ENCODE results near the gene ZNF740. TPM values are rescaled to one million over a fixed set of nuclear protein-coding genes. Genes with fewer than 3 reads are reported as not detected.

Gene ZNF740
- total RNA-seq, 1 experiment from 2014 or later: 41.2 TPM

- no peaks in the 10 kb centered on the region for H4K20me1 ChIP-seq (ENCODE audit: control insufficient read depth, insufficient read depth, insufficient read length)
- Mint-ChIP-seq H3K4me1 (peaks cover 48 to 49% of the 10 kb centered on the region in 2 experiments), H3K27me3 (ENCODE audit: low read depth) (peaks cover 6% of the 10 kb centered on the region), H3K9me3 (no peaks in the 10 kb centered on the region; a peak in 2 of 5 replicates), H3K36me3 (ENCODE audit: insufficient read depth in 1 of 3, low read depth in 3 of 3) (peaks cover 20 to 59% (median 58%) of the 10 kb centered on the region in 3 experiments; a peak in 6 of 7 replicates), H3K4me3 (peak overlapping the region in 1 of 2 experiments; percentile 25; a peak in 1 of 5 replicates), H3K27ac (no peak overlapping the region)
- H3K79me1 ChIP-seq (ENCODE audit: insufficient read depth, low read depth, low read length, poor library complexity, severe bottlenecking): no peaks in the 10 kb centered on the region
- no peak overlapping the region for H2AK5ac ChIP-seq (ENCODE audit: insufficient read length, low read length)
- H4K8ac ChIP-seq (replicated peaks; ENCODE audit: insufficient read length, low read depth, low read length): no peak overlapping the region
- no peak overlapping the region for H3K18ac ChIP-seq (ENCODE audit: insufficient read length, low read depth, low read length)
- H2BK5ac ChIP-seq (ENCODE audit: insufficient read length, low read length): no peak overlapping the region
- no peak overlapping the region for H2BK20ac ChIP-seq (ENCODE audit: low read depth, low read length, poor library complexity, severe bottlenecking)
- no peaks in the 10 kb centered on the region for H3K79me2 ChIP-seq (ENCODE audit: insufficient read depth, low read length)
- H2BK120ac ChIP-seq (ENCODE audit: low read depth, low read length, poor library complexity, severe bottlenecking): no peak overlapping the region
- DNase-seq: peak; percentile 68
- no peak overlapping the region for H2AFZ ChIP-seq (ENCODE audit: low read length)
- no CpG with 5 or more reads among the region's 13 CpGs for WGBS (ENCODE audit: extremely low coverage, insufficient read length, low lambda C conversion rate)
- H3K23ac ChIP-seq (ENCODE audit: insufficient read length, low read depth, low read length): no peak overlapping the region
- H3K4ac ChIP-seq (ENCODE audit: low read depth, low read length): no peak overlapping the region
- no peak overlapping the region for H3K14ac ChIP-seq (ENCODE audit: insufficient read depth, low read length)
- no peak overlapping the region for H2BK12ac ChIP-seq (ENCODE audit: insufficient read length, low read depth, low read length)
- H3K27me3 ChIP-seq (ENCODE audit: insufficient read depth, low read length): no peaks in the 10 kb centered on the region
- H3K9me3 ChIP-seq (ENCODE audit: control insufficient read depth, low read depth, low read length): no peaks in the 10 kb centered on the region
- peak; percentile 79 for TF ChIP-seq CTCF (conservative IDR thresholded peaks at IDR 0.05)
- no peaks in the 10 kb centered on the region for H3K23me2 ChIP-seq (ENCODE audit: insufficient read length, low read depth, low read length, poor library complexity, severe bottlenecking)
- H2BK15ac ChIP-seq (ENCODE audit: low read depth, low read length): no peak overlapping the region
- H3K56ac ChIP-seq (ENCODE audit: insufficient read length, low read depth, low read length): no peak overlapping the region
- H3K4me2 ChIP-seq (ENCODE audit: insufficient read depth, insufficient read length, low read length): no peak overlapping the region
- H4K91ac ChIP-seq (ENCODE audit: insufficient read length, low read depth, low read length): no peak overlapping the region
- H3K4me1 ChIP-seq (ENCODE audit: insufficient read depth, low read length): peaks cover 29% of the 10 kb centered on the region; the same call in 1 of the 2 replicates
- no peak overlapping the region for H3T11ph ChIP-seq (ENCODE audit: low read length)
- H3K9ac ChIP-seq (ENCODE audit: extremely low read depth, insufficient read length, low read length): no peak overlapping the region
- H3K27ac ChIP-seq (ENCODE audit: insufficient read length, low read depth, low read length): no peak overlapping the region
- no peak overlapping the region for H4K5ac ChIP-seq (ENCODE audit: insufficient read length, low read depth, low read length)
Measured at GRCh38 chr12:53211476-53212381, 31.2 kb downstream of the ZNF740 start.
